Activated CD4-positive, alpha-beta T cell treated with anti-CD3 and anti-CD28 coated beads, Interleukin-2, Interleukin-6, amounts not matched to agents 100 ng/mL and 50 ng/mL, durations not matched to agents 16 hours and 8 hours (primary cell): ENCODE results near the gene FNDC3B.
A peak's percentile ranks its signal among the peaks of the same experiment; 100 is the strongest.

Experiments
- DNase-seq: peaks from one replicate; pipeline ENCODE4 v3.0.0-alpha.2; 2020

Gene FNDC3B

DNA sequence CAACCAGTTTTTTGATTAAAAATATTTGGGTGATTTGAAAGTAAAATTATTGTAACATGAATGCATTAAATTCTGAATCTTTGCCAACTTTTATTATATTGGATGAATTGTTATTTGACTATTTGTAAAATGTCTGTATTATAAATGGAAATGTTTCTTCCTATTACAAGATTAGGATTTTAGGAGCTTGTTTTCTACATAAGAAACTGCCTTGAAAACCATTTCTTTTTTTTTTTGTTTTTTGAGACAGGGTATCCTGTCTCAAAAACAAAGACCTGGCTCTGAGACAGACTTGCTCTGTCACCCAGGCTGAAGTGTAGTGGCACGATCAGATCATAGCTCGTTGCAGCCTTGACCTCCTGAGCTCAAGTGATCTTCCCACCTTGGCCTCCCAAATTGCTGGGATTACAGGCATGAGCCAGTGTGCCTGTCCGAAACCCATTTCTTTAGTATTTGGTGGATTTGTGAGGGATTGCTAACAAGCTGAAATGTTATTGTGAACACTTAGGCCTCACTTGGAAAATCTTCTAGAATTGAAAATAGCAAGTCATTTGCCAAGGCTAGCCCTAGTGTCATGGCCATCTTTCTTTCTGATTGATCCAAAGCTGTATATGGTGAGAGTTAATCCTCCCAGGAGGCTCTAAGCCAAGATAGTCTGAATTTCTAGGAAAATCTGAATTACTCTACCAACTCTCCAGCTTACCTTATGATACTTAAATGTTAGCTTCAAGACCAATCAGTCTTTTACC, 100.3 kb downstream of the FNDC3B start:
- no peak for DNase-seq

DNA sequence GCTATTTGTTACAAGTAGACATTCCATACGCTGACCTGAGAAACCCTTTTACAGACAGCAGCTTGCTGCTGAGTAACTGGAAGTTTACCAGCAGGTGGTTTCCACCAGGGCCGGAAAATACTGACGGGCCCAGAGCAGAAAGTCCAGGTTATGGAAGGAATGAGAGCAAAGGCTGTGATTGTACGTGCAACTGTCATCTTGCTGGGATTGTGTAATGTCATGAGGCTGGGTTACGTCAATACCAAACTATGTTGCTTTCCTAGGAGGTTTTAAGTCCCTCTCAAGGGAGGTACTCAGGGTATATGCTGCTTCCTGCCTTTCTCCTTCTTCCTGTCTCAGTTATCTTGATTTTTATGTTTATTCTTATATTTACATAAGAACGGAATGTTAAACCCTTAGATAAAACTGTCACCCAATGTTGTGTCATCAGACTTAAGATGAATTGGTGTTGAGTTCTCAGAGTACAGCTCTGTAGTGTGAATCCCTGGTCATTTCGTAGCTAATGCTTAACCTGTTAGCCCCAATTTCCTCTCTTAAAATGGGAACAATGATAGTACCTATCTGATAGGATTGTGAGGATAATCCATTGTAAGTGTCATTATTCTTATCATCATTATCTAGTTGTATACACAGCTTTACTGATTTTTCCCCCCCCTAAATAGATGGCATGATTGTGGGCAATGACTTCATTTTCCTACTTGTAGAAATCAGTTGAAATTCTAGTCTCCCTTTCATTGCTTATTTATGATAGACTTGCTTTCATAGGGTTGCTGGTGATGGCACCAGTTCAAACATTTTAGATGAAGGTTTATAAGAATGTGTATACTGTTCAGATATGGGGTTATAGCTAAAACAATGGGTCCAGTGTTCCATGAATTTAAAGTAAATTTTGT, 101.4 kb downstream of the FNDC3B start:
- no peak for DNase-seq

- DNase-seq: no peak
These were observed 102.9 kb downstream of the FNDC3B start for GRCh38 chr3:172142051-172142863.

GRCh38 chr3:172142864-172143451, 103.6 kb downstream of the FNDC3B start:
- no peak for DNase-seq

DNA sequence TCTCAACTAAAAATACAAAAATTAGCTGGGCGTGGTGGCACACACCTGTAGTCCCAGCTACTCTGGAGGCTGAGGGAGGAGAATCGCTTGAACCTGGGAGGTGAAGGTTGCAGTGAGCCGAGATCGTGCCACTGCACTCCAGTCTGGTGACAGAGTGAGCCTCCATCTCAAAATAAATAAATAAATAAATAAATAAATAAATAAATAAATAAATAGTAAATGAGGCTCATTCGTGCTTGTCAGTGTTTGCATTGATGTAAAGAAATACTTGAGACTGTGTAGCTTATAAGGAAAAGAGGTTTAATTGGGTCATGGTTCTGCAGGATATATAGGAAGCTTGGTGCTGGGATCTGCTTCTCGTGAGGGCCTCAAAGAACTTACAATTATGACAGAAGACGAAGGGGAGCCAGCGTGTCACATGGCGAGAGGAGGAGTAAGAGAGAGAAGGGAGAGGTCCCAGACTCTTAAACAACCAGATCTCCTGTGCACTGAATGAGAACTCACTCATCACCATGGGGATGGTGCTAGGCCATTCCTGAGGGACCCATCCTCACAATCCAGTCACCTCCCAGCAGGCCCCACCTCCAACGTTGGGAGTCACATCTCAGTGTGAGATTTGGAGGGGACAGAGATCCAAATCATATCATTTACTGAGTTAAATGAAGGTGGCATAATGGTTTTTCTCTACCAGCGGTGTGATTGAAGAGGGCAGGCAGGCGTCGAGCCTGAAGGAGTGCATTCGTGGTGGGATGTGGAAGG, 104.5 kb downstream of the FNDC3B start:
- no peak for DNase-seq

DNA sequence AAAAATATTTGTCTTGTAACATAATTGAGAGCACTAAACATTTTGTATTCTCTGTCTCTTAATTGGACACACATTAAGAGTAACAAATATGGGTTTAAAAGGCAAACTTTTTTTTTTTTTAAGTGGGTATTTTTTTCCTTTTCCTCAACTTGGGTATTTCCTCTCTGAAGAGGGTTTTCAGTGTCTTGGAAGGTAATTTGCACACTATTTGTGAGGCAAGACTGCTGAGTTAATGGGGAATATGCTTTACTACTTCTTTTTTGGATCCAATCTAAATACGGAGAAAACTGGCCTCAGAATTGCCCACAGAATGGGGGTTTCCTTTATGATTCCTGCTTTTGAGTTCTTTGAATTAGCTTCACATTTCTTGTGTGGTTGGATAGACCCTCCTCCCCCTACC, 105.2 kb downstream of the FNDC3B start:
- no peak for DNase-seq

DNA sequence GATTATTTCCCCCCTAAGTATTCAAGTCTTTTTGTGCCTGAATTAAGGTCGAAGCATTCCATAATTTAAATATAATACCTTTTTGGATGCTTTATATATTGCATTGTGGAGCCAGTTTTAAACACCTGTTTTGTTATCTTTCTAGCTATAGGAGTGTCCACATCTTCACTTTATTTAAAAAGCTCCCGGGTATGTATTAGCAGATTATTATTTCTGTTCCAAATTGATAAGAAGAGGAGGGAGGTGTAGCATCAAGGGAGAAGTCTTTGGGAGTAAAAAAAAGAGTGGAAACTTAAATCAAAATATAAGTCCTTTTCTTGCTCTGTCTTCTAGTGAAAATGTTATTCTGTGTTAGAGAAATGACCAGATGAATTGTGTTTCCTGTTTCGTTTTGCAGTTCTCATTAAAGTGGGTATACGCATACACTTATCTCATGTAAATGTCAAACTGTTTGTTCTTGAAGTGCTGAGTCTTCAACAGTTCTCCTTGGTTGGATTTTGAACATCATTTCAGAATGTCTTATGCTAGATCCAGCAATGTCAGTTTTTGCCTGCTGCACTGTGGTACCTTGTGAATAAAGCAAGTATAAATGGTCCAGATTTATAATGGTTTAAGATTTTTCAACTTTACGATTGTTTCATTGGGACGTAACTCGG, 105.8 kb downstream of the FNDC3B start:
- no peak for DNase-seq

GRCh38 chr3:172146349-172146748, 107.0 kb downstream of the FNDC3B start:
- no peak for DNase-seq

- DNase-seq: no peak
These were observed 107.9 kb downstream of the FNDC3B start for GRCh38 chr3:172147113-172147818.

GRCh38 chr3:172148241-172148640, 108.9 kb downstream of the FNDC3B start:
- no peak for DNase-seq

GRCh38 chr3:172148702-172149565, 109.6 kb downstream of the FNDC3B start:
- DNase-seq: no peak

- DNase-seq: no peak
These were observed 110.9 kb downstream of the FNDC3B start for GRCh38 chr3:172150268-172150667.

- no peak for DNase-seq
These were observed 111.7 kb downstream of the FNDC3B start for GRCh38 chr3:172150913-172151650.

GRCh38 chr3:172151651-172152649, 112.6 kb downstream of the FNDC3B start:
- no peak for DNase-seq

GRCh38 chr3:172152874-172153273, 113.5 kb downstream of the FNDC3B start:
- no peak for DNase-seq

DNA sequence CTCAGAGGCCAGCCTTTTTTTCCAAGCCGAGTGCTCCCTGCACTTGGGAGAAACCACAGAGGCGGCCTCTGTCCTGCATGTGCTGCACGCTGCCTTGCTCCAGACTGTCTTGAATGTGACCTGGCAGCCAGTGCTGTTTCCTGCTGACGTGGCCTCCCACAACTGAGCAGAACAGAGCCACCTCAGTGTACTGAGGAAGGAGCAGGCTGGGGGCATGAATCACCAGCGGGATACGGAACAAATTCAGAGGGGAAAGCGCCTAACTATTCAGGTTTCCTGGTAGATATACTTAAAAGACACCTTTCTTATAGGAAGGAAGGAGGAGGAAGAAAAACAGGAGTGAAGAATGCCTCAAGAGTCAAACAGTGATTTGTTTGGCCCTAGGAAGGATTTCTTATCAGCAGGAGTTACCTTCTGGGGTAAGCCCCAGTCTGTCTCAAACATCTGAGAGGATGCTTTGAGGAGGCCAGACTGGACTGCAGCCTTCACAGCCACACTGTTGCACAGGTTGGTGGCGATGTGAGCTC, 114.0 kb downstream of the FNDC3B start:
- peak; percentile 74 for DNase-seq
